ENCODE data around the gene SPTB.
A peak's percentile ranks its signal among the peaks of the same experiment; 100 is the strongest.

Gene SPTB

DNA sequence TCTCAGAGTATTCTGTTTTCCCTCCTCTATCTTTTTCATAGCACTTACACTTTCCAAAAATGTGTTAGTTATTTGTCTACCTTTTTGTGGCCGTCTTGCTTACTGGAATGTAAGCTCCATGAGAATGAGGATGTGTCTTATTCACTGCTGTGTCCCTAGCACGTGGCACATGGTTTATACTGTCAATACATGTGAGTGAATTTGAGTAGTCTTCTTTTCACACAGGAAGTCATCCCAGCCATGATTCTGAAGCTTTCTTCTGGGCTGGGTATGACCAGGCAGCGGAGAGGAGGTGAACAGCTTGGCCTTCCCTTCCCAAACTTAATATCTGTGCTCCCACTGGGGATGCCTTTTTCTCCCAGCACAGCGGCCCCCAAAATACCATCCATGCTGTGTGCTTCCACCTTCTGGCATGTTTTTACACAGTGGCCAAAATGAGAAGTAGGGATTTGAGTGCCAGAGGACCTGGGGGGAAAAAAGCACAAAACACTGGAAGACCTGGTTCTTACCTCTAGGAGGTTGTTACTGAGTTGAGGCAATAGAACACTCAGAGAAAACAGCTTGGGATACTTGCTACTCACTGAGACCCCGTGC lies 165.2 kb downstream of the SPTB start:
- DNase-seq: peak in 3 of 42 donors; percentile 0 to 14 (median 1)
- intact Hi-C loops (cut with DNase I): loop anchor here (5.0 kb wide), 1 partner anchor 32 kb away; no protein-coding TSS in a partner anchor

- no peak for DNase-seq
Measured at GRCh38 chr14:64713677-64714076, 166.0 kb downstream of the SPTB start.

GRCh38 chr14:64711039-64711438 lies 168.7 kb downstream of the SPTB start:
- peak in 2 of 42 donors; percentile 10 to 20 for DNase-seq

More at GRCh38 chr14:64713677-64714076, 166.0 kb downstream of the SPTB start:
- intact Hi-C loops (cut with DNase I): no loop called here

DNA sequence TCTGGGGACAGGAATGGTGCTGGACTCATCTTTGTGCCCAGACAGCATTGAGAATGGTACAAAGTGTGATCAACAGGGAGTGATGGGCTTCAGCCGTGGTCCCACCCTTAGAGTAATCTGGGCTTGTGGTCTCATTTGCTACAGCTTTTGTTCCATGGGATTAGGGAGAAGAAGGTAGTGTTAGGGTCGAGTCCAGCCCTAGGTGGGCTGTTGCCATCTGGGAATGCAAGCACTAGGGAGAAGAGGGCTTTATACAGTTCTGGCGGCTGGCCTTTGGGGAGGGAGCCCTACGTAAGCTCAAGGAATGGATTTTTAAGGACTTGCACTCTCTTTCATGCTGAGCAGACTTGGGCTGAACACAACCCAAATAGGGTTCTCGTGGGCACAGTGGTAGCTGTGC lies 170.6 kb downstream of the SPTB start:
- intact Hi-C loops (cut with DNase I): no loop called here
- peak in 3 of 42 donors; percentile 12 to 26 (median 18) for DNase-seq

More at GRCh38 chr14:64711039-64711438, 168.7 kb downstream of the SPTB start:
- intact Hi-C loops (cut with DNase I): no loop called here

DNA sequence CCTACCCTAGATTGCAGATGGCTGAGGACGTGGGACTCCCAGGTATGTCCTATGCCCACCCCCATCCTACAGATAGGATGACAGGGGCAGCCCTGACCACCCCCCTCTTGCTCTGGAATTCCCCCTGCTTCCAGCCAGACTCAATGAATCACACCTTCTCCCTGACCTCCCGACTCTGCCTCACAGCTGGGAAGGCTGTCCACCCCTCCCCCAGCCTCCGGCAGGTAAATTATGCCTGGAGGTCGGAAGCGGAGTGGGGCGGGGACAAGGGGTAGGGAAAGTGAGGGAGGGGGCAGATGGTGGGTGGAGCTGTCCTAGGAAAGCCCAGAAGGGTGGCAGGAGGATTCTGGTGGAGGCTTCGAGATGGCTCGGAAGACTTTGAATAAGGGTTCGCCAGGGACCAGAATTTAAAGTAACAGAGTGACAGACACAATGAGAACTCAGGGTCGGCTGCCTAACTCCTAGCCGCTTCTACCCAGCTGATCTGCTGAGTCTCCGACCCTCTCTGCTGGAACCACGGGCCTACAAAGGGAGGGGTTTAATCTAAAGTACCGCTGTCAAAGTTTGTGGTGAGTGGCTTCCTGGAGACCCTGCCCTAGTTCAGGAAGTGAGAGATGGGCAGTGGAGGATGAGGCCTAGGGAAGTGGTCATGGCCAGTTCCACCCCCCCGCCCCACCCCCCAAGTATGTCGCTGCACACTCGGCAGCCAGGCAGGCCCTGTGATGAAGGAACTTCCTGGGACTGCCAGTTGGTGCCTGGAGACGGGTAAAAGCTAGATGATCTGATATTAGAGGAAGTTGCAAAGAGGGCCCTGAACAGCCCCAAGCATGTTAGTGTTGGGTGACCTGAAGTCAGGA lies 171.3 kb downstream of the SPTB start:
- peak in 13 of 42 donors; percentile 23 to 63 (median 50) for DNase-seq
- intact Hi-C loops (cut with DNase I): no loop called here

DNA sequence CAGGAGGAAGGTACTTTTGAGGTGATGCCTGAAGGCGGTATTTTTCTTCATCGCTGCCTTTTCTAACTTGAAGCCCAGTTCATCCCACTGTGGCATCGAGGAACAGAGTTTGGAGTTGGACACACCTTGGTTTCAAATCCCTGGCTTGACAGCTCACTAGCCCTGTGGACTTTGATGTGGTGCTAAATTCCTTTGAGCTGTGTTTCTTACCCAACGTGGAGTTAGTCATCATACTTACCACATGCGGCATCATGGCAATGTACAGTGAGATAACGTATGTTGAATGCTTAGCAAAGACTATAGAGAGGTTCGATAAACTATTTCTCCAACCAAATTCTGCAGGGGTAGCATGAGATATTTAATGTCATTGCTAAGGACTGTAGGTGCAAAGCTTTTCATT lies 172.0 kb downstream of the SPTB start:
- intact Hi-C loops (cut with DNase I): no loop called here

GRCh38 chr14:64706593-64707193 lies 173.0 kb downstream of the SPTB start:
- DNase-seq: peak; percentile 75 to 96 (median 91)
- intact Hi-C loops (cut with DNase I): no loop called here

More for the DNA sequence above, 172.0 kb downstream of the SPTB start:
- peak in 3 of 42 donors; percentile 1 to 23 (median 19) for DNase-seq

DNA sequence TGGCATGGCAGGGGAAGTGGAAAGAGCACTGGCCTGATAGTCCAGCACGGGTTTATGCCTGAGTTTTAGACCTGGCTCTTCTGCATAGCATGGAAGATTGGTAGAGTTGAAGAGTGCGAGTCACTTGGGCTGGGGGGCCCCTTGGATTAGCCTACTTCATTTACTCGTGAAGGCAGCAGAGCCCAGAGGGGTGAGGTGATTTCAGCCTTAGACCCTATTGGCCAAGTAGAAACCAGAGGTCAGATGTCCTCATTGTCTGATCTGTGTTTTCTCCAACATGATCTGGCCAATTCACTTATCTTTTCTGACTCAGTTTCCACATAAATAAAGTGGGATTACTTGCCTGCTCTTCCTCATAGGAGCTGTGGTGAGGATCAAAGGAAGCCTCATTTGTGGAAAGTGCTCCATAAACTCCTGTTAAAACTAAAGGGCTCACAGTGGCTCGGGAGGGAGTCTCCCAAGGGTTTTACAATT lies 173.6 kb downstream of the SPTB start:
- DNase-seq: peak in 2 of 42 donors; percentile 28 to 30
- intact Hi-C loops (cut with DNase I): no loop called here

- DNase-seq: peak in 39 of 42 donors; percentile 41 to 88 (median 69)
- intact Hi-C loops (cut with DNase I): no loop called here
Measured at GRCh38 chr14:64705381-64706118, 174.2 kb downstream of the SPTB start.

DNA sequence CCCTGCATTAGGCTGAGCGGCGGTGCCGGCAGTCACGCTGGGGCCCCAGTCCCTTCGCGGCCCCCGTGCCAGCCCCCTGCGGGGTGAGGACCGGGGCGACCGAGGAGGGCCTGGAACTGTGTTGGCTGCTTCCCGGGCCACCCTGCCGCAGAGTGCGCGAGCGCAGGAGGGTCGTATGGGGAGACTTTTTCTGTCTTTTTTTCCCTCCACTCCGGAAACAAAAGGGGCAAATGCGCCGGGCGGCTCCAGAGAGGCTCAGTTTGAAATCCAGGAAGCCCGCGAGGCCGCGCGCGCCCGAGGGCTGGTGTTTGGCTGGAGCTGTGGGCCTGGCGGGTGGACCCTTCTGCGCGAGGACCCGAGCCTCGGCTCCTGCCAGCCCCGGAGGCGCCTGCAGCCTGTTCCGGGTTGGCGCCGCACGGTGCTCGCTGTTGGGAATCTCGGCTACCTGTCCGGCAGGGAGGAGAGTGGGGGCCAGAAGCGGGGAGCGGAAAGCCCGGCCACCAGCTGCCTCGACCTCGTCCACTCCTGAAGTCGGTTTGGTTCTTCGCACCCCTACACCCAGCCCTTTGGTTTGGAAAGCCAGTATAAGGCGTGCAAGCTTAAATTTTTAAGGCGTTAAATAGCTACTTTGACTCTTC lies 174.8 kb downstream of the SPTB start:
- peak in 21 of 42 donors; percentile 33 to 73 (median 57) for DNase-seq

GRCh38 chr14:64704143-64704742 lies 175.5 kb downstream of the SPTB start, which contains the start of gene PLEKHG3:
PLEKHG3 (plus strand) TSS chr14:64704424; CDS start chr14:64727632, 23,208 bp downstream.
- intact Hi-C loops (cut with DNase I): no loop called here
- DNase-seq: peak; percentile 57 to 96 (median 89)

More for the DNA sequence above, 174.8 kb downstream of the SPTB start:
- intact Hi-C loops (cut with DNase I): no loop called here

- intact Hi-C loops (cut with DNase I): no loop called here
- DNase-seq: peak in 4 of 42 donors; percentile 21 to 37 (median 34)
Measured at GRCh38 chr14:64703395-64704142, 176.1 kb downstream of the SPTB start.

GRCh38 chr14:64702493-64703394 lies 177.0 kb downstream of the SPTB start:
- intact Hi-C loops (cut with DNase I): no loop called here
- DNase-seq: peak in 4 of 42 donors; percentile 14 to 40 (median 30)

GRCh38 chr14:64701660-64702059 lies 178.0 kb downstream of the SPTB start:
- intact Hi-C loops (cut with DNase I): no loop called here
- DNase-seq: peak in 6 of 42 donors; percentile 17 to 62 (median 40)

DNA sequence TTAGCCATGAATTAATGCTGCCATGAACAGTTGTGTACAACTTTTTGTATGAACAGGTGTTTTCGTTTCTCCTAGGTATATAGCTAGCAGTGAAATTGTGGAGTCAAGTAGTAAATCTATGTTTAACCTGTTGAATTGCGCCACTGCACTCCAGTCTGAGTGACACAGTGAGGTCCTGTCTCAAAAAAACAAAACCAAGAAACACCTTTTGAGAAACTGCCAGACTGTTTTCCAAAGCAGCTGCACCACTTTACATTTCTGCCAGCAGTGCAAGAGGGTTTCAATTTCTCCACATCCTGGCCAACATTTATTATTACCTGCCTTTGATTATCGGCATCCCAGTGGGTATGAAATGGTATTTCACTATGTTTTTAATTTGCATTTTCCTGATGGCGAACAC lies 178.8 kb downstream of the SPTB start:
- DNase-seq: peak in 2 of 42 donors; percentile 9 to 11
- intact Hi-C loops (cut with DNase I): no loop called here

DNA sequence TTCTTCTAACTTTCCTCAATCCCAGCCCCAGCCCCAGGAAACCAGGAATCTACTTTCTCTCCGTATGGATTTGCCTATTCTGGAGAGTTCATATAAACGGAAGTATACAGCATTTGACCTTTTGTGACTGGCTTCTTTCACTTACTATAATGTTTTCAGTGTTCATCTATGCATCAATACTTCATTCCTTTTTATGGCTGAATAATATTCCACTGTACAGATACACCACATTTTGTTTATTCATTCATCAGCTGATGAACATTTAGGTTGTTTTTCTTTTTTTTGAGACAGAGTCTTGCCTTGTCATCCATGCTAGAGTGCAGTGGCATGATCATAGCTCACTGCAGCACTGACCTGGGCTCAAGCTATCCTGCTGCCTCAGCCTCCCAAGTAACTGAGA lies 179.4 kb downstream of the SPTB start:
- intact Hi-C loops (cut with DNase I): no loop called here
- DNase-seq: peak in 2 of 42 donors; percentile 4 to 5
